Neural cell (in vitro differentiated cells): ENCODE measurements around the gene GSDME. TPM values are rescaled to one million over a fixed set of nuclear protein-coding genes. Genes with fewer than 3 reads are reported as not detected.

ENCODE experiments used
- H2AFZ ChIP-seq: fragments of 200-600, 300-800 bp; sonication (generic), shearing (Covaris generic); 2 replicates; pipeline ENCODE4 v1.6.0; 2014; ENCODE audit warnings: low read depth, mild to moderate bottlenecking, antibody characterized with exemption, low read length, moderate library complexity
- H3F3A ChIP-seq: fragments of 200-600 bp; shearing (Covaris generic); 2 replicates; pipeline ENCODE4 v1.6.1; 2016; ENCODE audit warnings: mild to moderate bottlenecking, moderate library complexity, mixed read lengths, antibody characterized with exemption, low read length; ENCODE audit not compliant: insufficient read depth, poor library complexity, severe bottlenecking
- H3K27ac ChIP-seq: fragments of 200-600, 300-800 bp; sonication (generic), shearing (Covaris generic); 2 replicates; pipeline ENCODE4 v1.5.1; 2014; ENCODE audit warnings: mild to moderate bottlenecking, low read length, moderate library complexity
- H3K27me3 ChIP-seq: fragments of 300-800, 200-600 bp; sonication (generic), shearing (Covaris generic); 2 replicates; pipeline ENCODE4 v1.6.0; 2014; ENCODE audit warnings: mild to moderate bottlenecking, low read depth, low read length, moderate library complexity; ENCODE audit not compliant: insufficient read depth
- H3K36me3 ChIP-seq: fragments of 300-800, 200-600 bp; sonication (generic), shearing (Covaris generic); 2 replicates; pipeline ENCODE4 v1.5.1; 2014; ENCODE audit warnings: mild to moderate bottlenecking, antibody characterized with exemption, low read length, moderate library complexity; ENCODE audit not compliant: insufficient read depth
- H3K4me2 ChIP-seq: fragments of 300-800, 200-600 bp; sonication (generic), shearing (Covaris generic); 2 replicates; pipeline ENCODE4 v1.6.0; 2014; ENCODE audit warnings: mild to moderate bottlenecking, low read length
- H3K4me3 ChIP-seq: fragments of 300-800, 200-600 bp; sonication (generic), shearing (Covaris generic); 2 replicates; pipeline ENCODE4 v1.5.1; 2014; ENCODE audit warnings: mild to moderate bottlenecking, low read length, moderate library complexity
- H3K79me2 ChIP-seq: fragments of 200-600 bp; shearing (Covaris generic); replicated peaks from 2 replicates; pipeline ENCODE4 v1.6.0; 2014; ENCODE audit warnings: mild to moderate bottlenecking, low read length, moderate library complexity; ENCODE audit not compliant: insufficient read depth
- H3K9ac ChIP-seq: fragments of 300-800, 200-600 bp; sonication (generic), shearing (Covaris generic); 2 replicates; pipeline ENCODE4 v1.6.1; 2016; ENCODE audit warnings: mild to moderate bottlenecking, low read length, mixed read lengths
- H3K9me2 ChIP-seq: fragments of 200-600 bp; shearing (Covaris generic); 2 replicates; pipeline ENCODE4 v1.6.1; 2016; ENCODE audit warnings: mild to moderate bottlenecking, low read length, mixed read lengths; ENCODE audit not compliant: insufficient read depth
- H3K9me3 ChIP-seq: fragments of 200-600, 300-800 bp; sonication (generic), shearing (Covaris generic); 2 replicates; pipeline ENCODE4 v1.6.1; 2016; ENCODE audit warnings: mild to moderate bottlenecking, mixed run types, low read length, moderate library complexity, mixed read lengths
- H4K20me1 ChIP-seq: fragments of 200-600 bp; shearing (Covaris generic); 2 replicates; pipeline ENCODE4 v1.6.1; 2016; ENCODE audit warnings: mild to moderate bottlenecking, mixed run types; ENCODE audit not compliant: insufficient read depth
- CTCF ChIP-seq: fragments of 450-650 bp; IDR thresholded peaks from 2 replicates; pipeline ENCODE4 v1.5.1; 2014; ENCODE audit warnings: antibody characterized with exemption, mild to moderate bottlenecking, moderate library complexity; ENCODE audit not compliant: poor library complexity, severe bottlenecking
- EP300 ChIP-seq: fragments of 450-650 bp; conservative IDR thresholded peaks from 2 replicates; pipeline ENCODE4 v1.6.1; 2014; ENCODE audit warnings: antibody characterized with exemption, mild to moderate bottlenecking, moderate library complexity; ENCODE audit not compliant: poor library complexity, severe bottlenecking
- EZH2 ChIP-seq: fragments of 200-600, 300-800 bp; shearing (Covaris generic), sonication (generic); IDR thresholded peaks from 2 replicates; pipeline ENCODE4 v1.6.1; 2014; ENCODE audit warnings: antibody characterized with exemption, low read length, borderline replicate concordance, mild to moderate bottlenecking; ENCODE audit not compliant: insufficient read depth, poor library complexity, severe bottlenecking
- MXI1 ChIP-seq: fragments of 450-650 bp; conservative IDR thresholded peaks from 2 replicates; pipeline ENCODE4 v1.6.1; 2014; ENCODE audit warnings: antibody characterized with exemption, mild to moderate bottlenecking; ENCODE audit not compliant: poor library complexity, severe bottlenecking
- POLR2AphosphoS5 ChIP-seq: IDR thresholded peaks from 2 replicates; pipeline ENCODE4 v1.6.1; 2012
- RAD21 ChIP-seq: fragments of 450-650 bp; conservative IDR thresholded peaks from 2 replicates; pipeline ENCODE4 v1.6.1; 2014; ENCODE audit warnings: antibody characterized with exemption, mild to moderate bottlenecking, moderate library complexity
- SMC3 ChIP-seq: fragments of 450-650 bp; conservative IDR thresholded peaks from 2 replicates; pipeline ENCODE4 v1.6.1; 2014; ENCODE audit warnings: antibody characterized with exemption, mild to moderate bottlenecking, moderate library complexity; ENCODE audit not compliant: poor library complexity
- TAF1 ChIP-seq: IDR thresholded peaks from 2 replicates; pipeline ENCODE4 v1.6.1; 2012; ENCODE audit warnings: low read depth
- polyA plus RNA-seq: library from polyadenylated mRNA; depleted of rRNA; stranded (reverse); fragments of >200 nt; gene quantifications from 2 replicates; pipeline ENCODE4 v1.2.3, GENCODE V29; 2014
- TF ChIP-seq, protein P1 (sequence below): IDR thresholded peaks from 2 replicates; pipeline ENCODE4 v1.6.1; 2012; ENCODE audit warnings: borderline replicate concordance

GSDME gene
- polyA plus RNA-seq, 1 donor from 2014 or later, result 42.9 TPM

GRCh38 chr7:24668927-24669635 is 88.2 kb downstream of the GSDME start:
- Histone ChIP-seq H3K36me3 (no peaks in the 10 kb centered on the region), H3K4me3 (no peak overlapping the region), H3K9me2 (no peaks in the 10 kb centered on the region), H2AFZ (no peak overlapping the region), H3K79me2 (no peaks in the 10 kb centered on the region), H3F3A (no peaks in the 10 kb centered on the region), H3K4me2 (no peak overlapping the region), H3K9ac (no peak overlapping the region), H3K9me3 (no peaks in the 10 kb centered on the region), H3K27me3 (no peaks in the 10 kb centered on the region), H4K20me1 (no peaks in the 10 kb centered on the region), H3K27ac (no peak overlapping the region)
- no peak for TF ChIP-seq CTCF
- no peak for TF ChIP-seq POLR2AphosphoS5
- TF ChIP-seq MXI1, result no peak
- no peak for TF ChIP-seq EZH2
- TF ChIP-seq, protein P1, sequence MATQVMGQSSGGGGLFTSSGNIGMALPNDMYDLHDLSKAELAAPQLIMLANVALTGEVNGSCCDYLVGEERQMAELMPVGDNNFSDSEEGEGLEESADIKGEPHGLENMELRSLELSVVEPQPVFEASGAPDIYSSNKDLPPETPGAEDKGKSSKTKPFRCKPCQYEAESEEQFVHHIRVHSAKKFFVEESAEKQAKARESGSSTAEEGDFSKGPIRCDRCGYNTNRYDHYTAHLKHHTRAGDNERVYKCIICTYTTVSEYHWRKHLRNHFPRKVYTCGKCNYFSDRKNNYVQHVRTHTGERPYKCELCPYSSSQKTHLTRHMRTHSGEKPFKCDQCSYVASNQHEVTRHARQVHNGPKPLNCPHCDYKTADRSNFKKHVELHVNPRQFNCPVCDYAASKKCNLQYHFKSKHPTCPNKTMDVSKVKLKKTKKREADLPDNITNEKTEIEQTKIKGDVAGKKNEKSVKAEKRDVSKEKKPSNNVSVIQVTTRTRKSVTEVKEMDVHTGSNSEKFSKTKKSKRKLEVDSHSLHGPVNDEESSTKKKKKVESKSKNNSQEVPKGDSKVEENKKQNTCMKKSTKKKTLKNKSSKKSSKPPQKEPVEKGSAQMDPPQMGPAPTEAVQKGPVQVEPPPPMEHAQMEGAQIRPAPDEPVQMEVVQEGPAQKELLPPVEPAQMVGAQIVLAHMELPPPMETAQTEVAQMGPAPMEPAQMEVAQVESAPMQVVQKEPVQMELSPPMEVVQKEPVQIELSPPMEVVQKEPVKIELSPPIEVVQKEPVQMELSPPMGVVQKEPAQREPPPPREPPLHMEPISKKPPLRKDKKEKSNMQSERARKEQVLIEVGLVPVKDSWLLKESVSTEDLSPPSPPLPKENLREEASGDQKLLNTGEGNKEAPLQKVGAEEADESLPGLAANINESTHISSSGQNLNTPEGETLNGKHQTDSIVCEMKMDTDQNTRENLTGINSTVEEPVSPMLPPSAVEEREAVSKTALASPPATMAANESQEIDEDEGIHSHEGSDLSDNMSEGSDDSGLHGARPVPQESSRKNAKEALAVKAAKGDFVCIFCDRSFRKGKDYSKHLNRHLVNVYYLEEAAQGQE, result no peak
- no peak for TF ChIP-seq TAF1
- TF ChIP-seq RAD21, result no peak
- no peak for TF ChIP-seq SMC3
- no peak for TF ChIP-seq EP300

DNA sequence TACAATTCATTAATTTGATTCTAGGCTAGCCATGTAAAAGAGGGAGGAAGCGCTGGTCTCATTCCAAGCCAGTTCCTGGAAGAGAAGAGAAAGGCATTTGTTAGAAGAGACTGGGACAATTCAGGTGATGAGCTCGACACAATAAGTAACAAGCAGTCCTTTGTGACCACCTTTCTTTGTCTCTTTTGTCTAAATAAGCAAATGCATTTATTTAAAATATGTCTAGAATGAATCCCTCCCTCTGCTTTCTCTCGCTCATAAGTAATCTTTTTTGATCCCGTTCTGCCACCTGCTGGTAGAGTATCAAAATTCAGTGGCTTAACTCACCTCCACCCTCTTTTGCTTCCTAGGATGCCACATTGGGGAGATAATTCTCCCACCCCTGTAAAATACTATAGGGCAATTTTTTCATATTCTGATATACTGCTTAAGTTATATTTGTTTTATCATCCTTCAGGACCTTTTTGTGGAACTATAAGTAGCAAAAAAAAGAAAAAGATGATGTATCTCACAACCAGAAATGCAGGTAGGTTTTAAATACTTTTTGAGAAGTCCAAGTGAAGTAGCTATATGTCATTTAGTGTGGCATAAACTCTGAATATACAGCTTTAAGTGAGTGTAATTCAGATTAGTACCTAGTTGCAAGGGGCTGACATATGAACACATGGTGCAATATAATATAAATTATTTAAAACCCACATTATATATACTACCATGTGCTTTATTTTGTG is 91.5 kb downstream of the GSDME start:
- Histone ChIP-seq H3K4me3 (no peak overlapping the region), H3K79me2 (no peaks in the 10 kb centered on the region), H3K9me3 (no peaks in the 10 kb centered on the region), H3K36me3 (no peaks in the 10 kb centered on the region), H3K4me2 (no peak overlapping the region), H3K9ac (no peak overlapping the region), H2AFZ (peak overlapping the region; percentile 17), H3K27me3 (no peaks in the 10 kb centered on the region), H3K9me2 (no peaks in the 10 kb centered on the region), H3K27ac (no peak overlapping the region), H4K20me1 (no peaks in the 10 kb centered on the region), H3F3A (no peaks in the 10 kb centered on the region)
- TF ChIP-seq EP300, result no peak
- peak; percentile 91 for TF ChIP-seq SMC3
- no peak for TF ChIP-seq MXI1
- no peak for TF ChIP-seq TAF1
- TF ChIP-seq EZH2, result no peak
- TF ChIP-seq POLR2AphosphoS5, result no peak
- peak; percentile 88 for TF ChIP-seq CTCF
- peak; percentile 88 for TF ChIP-seq RAD21
- TF ChIP-seq, protein P1, result no peak
